Astrocyte (in vitro differentiated cells and primary cell): ENCODE data around the gene DPEP1. TPM values are rescaled to one million over a fixed set of nuclear protein-coding genes. Genes with fewer than 3 reads are reported as not detected.

Source experiments
- DNase-seq: peaks from one replicate; pipeline ENCODE4 v3.0.0-alpha.2; 2010; ENCODE audit warnings: low read depth
- FAIRE-seq: peaks from 2 replicates; lab custom pipeline; 2011; peaks lifted over from hg19 to GRCh38; lab: Jason Lieb, UNC
- H2AFZ ChIP-seq: 2 replicates; pipeline ENCODE4 v1.6.0; 2012; ENCODE audit warnings: low read depth, low read length, inconsistent platforms
- H3K27ac ChIP-seq: 2 replicates; pipeline ENCODE4 v1.5.1; 2011; ENCODE audit warnings: low read depth, low read length, inconsistent platforms
- H3K27me3 ChIP-seq: 2 replicates; pipeline ENCODE4 v1.6.0; 2011; ENCODE audit warnings: low read length, inconsistent platforms; ENCODE audit not compliant: insufficient read depth
- H3K36me3 ChIP-seq: 2 replicates; pipeline ENCODE4 v1.5.1; 2011; ENCODE audit warnings: low read length, inconsistent platforms; ENCODE audit not compliant: insufficient read depth
- H3K4me1 ChIP-seq: 2 replicates; pipeline ENCODE4 v1.5.1; 2011; ENCODE audit warnings: low read length, inconsistent platforms; ENCODE audit not compliant: insufficient read depth
- H3K4me2 ChIP-seq: 2 replicates; pipeline ENCODE4 v1.6.0; 2012; ENCODE audit warnings: low read length, inconsistent platforms
- H3K4me3 ChIP-seq: 2 replicates; pipeline ENCODE4 v1.5.1; 2011; ENCODE audit warnings: low read depth, mild to moderate bottlenecking, low read length, inconsistent platforms; ENCODE audit not compliant: insufficient read depth
- H3K79me2 ChIP-seq: 2 replicates; pipeline ENCODE4 v1.6.0; 2012; ENCODE audit warnings: mild to moderate bottlenecking, low read length, inconsistent platforms; ENCODE audit not compliant: insufficient read depth
- H3K9ac ChIP-seq: 2 replicates; pipeline ENCODE4 v1.6.0; 2012; ENCODE audit warnings: mild to moderate bottlenecking, low read length, inconsistent platforms
- H3K9me3 ChIP-seq: 2 replicates; pipeline ENCODE4 v1.5.1; 2012; ENCODE audit warnings: low read depth, mild to moderate bottlenecking, low read length, inconsistent platforms; ENCODE audit not compliant: insufficient read depth
- H4K20me1 ChIP-seq: 2 replicates; pipeline ENCODE4 v1.6.0; 2012; ENCODE audit warnings: low read length, inconsistent platforms; ENCODE audit not compliant: insufficient read depth
- H3K27ac Mint-ChIP-seq: one replicate; pipeline ENCODE4 v1.8.0; 2021; ENCODE audit warnings: mild to moderate bottlenecking, mixed read lengths; ENCODE audit not compliant: unreplicated experiment
- H3K27me3 Mint-ChIP-seq: one replicate; pipeline ENCODE4 v1.8.0; 2021; ENCODE audit warnings: low read depth, mixed read lengths; ENCODE audit not compliant: unreplicated experiment
- H3K36me3 Mint-ChIP-seq: one replicate; pipeline ENCODE4 v1.8.0; 2021; ENCODE audit warnings: low read depth, mixed read lengths; ENCODE audit not compliant: unreplicated experiment
- H3K4me1 Mint-ChIP-seq: one replicate; pipeline ENCODE4 v1.8.0; 2021; ENCODE audit warnings: low read depth, mixed read lengths; ENCODE audit not compliant: unreplicated experiment
- H3K4me3 Mint-ChIP-seq: one replicate; pipeline ENCODE4 v1.8.0; 2021; ENCODE audit warnings: mild to moderate bottlenecking, moderate library complexity, mixed read lengths; ENCODE audit not compliant: unreplicated experiment
- H3K9me3 Mint-ChIP-seq: one replicate; pipeline ENCODE4 v1.8.0; 2021; ENCODE audit warnings: mild to moderate bottlenecking, mixed read lengths; ENCODE audit not compliant: unreplicated experiment
- CTCF ChIP-seq: IDR thresholded peaks from 2 replicates; pipeline ENCODE4 v1.5.1; 2011; ENCODE audit warnings: low read depth, mild to moderate bottlenecking, inconsistent platforms, low read length, moderate library complexity; ENCODE audit not compliant: insufficient read depth
- EZH2 ChIP-seq: IDR thresholded peaks from 2 replicates; pipeline ENCODE4 v1.6.1; 2012; ENCODE audit warnings: mild to moderate bottlenecking, low read length, inconsistent platforms; ENCODE audit not compliant: insufficient read depth
- total RNA-seq: library from RNA; stranded (reverse); gene quantifications from 2 replicates; pipeline ENCODE4 v1.2.1, GENCODE V29; 2021

Gene DPEP1
- total RNA-seq, 1 donor from 2014 or later: 0.11 TPM

GRCh38 chr16:89599902-89600301 is 13.5 kb upstream of the DPEP1 start:
- H3K27me3 ChIP-seq: no peaks in the 10 kb centered on the region
- DNase-seq: no peak
- H3K4me1 Mint-ChIP-seq: peaks cover 10% of the 10 kb centered on the region
- no peaks in the 10 kb centered on the region for H3K27me3 Mint-ChIP-seq
- no peaks in the 10 kb centered on the region for H4K20me1 ChIP-seq
- TF ChIP-seq EZH2 (no peak), CTCF (no peak)
- H3K27ac ChIP-seq: no peak overlapping the region
- no peaks in the 10 kb centered on the region for H3K9me3 ChIP-seq
- no peaks in the 10 kb centered on the region for H3K79me2 ChIP-seq
- H3K36me3 ChIP-seq: no peaks in the 10 kb centered on the region
- H3K9ac ChIP-seq: no peak overlapping the region
- H3K27ac Mint-ChIP-seq: no peak overlapping the region
- no peak overlapping the region for H3K4me2 ChIP-seq
- H3K9me3 Mint-ChIP-seq: no peaks in the 10 kb centered on the region
- FAIRE-seq: no peak
- peaks cover 13% of the 10 kb centered on the region for H3K4me1 ChIP-seq
- no peak overlapping the region for H3K4me3 ChIP-seq
- no peaks in the 10 kb centered on the region for H3K36me3 Mint-ChIP-seq
- no peak overlapping the region for H3K4me3 Mint-ChIP-seq
- no peak overlapping the region for H2AFZ ChIP-seq

GRCh38 chr16:89600427-89600826 is 13.0 kb upstream of the DPEP1 start:
- no peaks in the 10 kb centered on the region for H3K36me3 ChIP-seq
- no peak overlapping the region for H3K27ac Mint-ChIP-seq
- no peak overlapping the region for H3K4me3 Mint-ChIP-seq
- no peak for DNase-seq
- no peaks in the 10 kb centered on the region for H3K27me3 Mint-ChIP-seq
- no peak overlapping the region for H3K9ac ChIP-seq
- no peaks in the 10 kb centered on the region for H3K79me2 ChIP-seq
- peaks cover 13% of the 10 kb centered on the region for H3K4me1 ChIP-seq
- no peak for FAIRE-seq
- no peak overlapping the region for H3K27ac ChIP-seq
- no peaks in the 10 kb centered on the region for H3K9me3 Mint-ChIP-seq
- H4K20me1 ChIP-seq: no peaks in the 10 kb centered on the region
- H3K4me3 ChIP-seq: no peak overlapping the region
- peaks cover 10% of the 10 kb centered on the region for H3K4me1 Mint-ChIP-seq
- TF ChIP-seq EZH2 (no peak), CTCF (no peak)
- H3K9me3 ChIP-seq: no peaks in the 10 kb centered on the region
- no peaks in the 10 kb centered on the region for H3K27me3 ChIP-seq
- H3K36me3 Mint-ChIP-seq: no peaks in the 10 kb centered on the region
- H2AFZ ChIP-seq: no peak overlapping the region
- H3K4me2 ChIP-seq: no peak overlapping the region

GRCh38 chr16:89600956-89601355 is 12.5 kb upstream of the DPEP1 start:
- H3K27me3 Mint-ChIP-seq: no peaks in the 10 kb centered on the region
- H3K9me3 Mint-ChIP-seq: no peaks in the 10 kb centered on the region
- Histone ChIP-seq H3K4me2 (no peak overlapping the region), H3K9ac (no peak overlapping the region), H3K79me2 (no peaks in the 10 kb centered on the region), H4K20me1 (no peaks in the 10 kb centered on the region), H3K9me3 (no peaks in the 10 kb centered on the region), H3K27me3 (no peaks in the 10 kb centered on the region), H3K27ac (no peak overlapping the region), H3K4me3 (no peak overlapping the region), H3K36me3 (no peaks in the 10 kb centered on the region), H2AFZ (no peak overlapping the region), H3K4me1 (peaks cover 13% of the 10 kb centered on the region)
- FAIRE-seq (no peak), DNase-seq (no peak)
- no peak overlapping the region for H3K27ac Mint-ChIP-seq
- H3K4me1 Mint-ChIP-seq: peaks cover 10% of the 10 kb centered on the region
- no peak for TF ChIP-seq EZH2
- TF ChIP-seq CTCF: no peak
- H3K4me3 Mint-ChIP-seq: no peak overlapping the region
- no peaks in the 10 kb centered on the region for H3K36me3 Mint-ChIP-seq
